Embryonic facial prominence (tissue), 1 donor: ENCODE results near the gene CDKAL1.
"Not testable (repeated sequence)": the region's sequence is repeated elsewhere in the genome, so short reads cannot be mapped to it uniquely, and the experiment has no call there.

Source experiments
- DNase-seq: peaks from one replicate; pipeline ENCODE4 v3.0.0-alpha.2; 2016; ENCODE audit errors: extremely low spot score

Gene CDKAL1

GRCh38 chr6:20708367-20709124 lies 174.3 kb downstream of the CDKAL1 start:
- DNase-seq: no peak

DNA sequence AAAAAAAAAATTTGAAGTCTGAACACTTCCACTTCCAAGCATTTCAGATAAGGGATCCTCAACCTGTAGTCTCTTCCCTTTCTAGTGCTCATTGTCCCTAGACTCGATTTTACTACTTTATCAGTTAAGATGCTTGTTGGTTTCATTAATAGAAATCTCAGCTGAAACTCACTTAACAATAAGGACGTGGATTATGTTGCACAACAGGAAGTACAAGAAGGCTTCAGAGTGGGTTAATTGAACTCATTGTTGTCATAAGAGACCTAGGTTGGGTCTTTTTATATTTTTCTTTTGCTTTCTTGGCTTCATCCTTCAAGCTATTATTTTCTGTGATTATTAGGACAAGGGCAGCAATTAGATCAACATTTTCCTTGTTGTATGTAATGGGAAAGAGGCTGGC lies 175.2 kb downstream of the CDKAL1 start:
- no peak for DNase-seq

- no peak for DNase-seq
These were observed 176.1 kb downstream of the CDKAL1 start for GRCh38 chr6:20710341-20710740.

DNA sequence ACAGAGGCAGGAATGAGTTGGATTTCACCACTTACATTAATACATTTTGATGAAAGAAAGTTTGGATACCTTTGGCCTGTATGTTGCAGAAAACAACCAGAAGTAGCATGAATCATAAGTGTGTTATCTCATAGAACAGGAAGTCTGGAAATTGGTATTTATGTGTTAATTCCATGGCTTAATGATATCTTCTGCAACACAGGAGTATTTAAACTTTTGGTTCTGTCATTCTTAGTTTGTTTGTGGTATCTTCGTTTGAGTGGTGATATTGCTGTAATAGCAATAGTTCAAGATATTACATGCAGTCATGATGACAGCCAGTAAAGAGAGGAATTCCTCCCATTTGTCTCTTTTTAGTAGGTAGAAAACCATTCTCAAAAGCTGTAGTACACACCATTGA lies 177.3 kb downstream of the CDKAL1 start:
- no peak for DNase-seq

DNA sequence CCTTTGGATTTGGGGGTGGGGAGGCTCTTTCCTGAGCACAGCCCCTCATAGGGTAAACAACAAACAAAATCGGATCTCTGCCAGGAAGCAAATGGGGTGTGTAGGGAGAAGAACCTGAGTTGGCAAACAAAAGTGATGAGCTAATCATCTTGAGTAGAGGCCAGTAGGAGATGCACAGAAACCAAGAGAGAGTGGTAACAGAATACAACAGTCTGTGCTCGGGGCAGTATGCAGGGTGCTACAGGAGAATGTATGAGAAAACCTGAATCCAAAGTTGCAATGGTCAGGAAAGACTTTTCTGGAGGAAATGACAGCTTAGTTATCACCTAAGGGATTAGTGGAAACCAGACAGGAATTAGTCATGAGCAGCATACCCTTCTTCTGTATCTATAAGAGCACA lies 177.8 kb downstream of the CDKAL1 start:
- no peak for DNase-seq

DNA sequence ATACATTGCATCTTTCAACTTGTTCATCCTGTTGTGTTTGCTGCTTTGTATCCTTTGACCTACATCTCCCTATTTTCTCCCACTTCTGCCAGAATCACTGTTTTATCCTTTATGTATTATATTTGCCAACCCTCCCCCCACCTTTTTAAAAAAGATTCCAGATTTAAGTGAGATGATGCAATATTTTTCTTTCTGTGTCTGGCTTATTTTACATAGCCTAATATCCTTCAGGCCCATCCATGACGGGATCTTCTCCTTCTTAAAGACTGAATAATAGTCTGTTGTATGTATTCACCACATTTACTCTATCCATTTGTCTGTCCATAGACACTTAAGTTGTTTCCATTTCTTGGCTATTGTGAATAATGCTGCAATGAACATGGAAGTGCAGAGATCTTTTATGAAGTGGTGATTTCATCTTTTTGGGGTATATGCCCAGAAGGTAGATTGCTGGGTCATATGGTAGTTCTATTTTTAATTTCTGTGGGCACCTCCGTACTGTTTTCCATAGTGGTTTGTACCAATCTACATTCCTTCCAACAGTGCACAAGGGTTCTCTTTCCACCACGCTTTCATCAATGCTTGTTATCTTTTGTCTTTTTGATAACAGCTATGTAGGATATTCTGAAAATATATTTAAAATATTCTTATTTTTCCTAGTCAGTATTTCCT lies 181.0 kb downstream of the CDKAL1 start:
- DNase-seq: no peak

DNA sequence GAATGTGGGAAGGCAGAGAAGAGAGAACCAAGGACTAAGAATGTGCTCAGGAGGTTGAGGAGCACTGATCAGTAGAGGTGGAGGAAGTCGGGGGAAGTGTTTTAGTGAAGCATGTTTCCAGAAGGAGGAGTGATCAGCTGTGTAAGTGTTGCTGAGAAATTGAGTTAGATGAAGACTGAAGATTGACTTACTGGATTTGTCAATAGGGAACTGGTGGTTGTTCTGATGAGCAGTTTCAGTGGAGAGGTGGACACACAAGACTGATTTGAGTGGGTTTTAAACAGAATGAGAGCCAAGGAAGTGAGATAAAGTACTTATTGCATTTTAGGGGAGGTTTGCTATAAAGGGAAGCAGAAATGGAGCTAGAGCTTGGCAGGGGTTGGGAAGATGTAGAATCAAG lies 182.6 kb downstream of the CDKAL1 start:
- no peak for DNase-seq

- DNase-seq: no peak
These were observed 183.5 kb downstream of the CDKAL1 start for GRCh38 chr6:20717743-20718142.

DNA sequence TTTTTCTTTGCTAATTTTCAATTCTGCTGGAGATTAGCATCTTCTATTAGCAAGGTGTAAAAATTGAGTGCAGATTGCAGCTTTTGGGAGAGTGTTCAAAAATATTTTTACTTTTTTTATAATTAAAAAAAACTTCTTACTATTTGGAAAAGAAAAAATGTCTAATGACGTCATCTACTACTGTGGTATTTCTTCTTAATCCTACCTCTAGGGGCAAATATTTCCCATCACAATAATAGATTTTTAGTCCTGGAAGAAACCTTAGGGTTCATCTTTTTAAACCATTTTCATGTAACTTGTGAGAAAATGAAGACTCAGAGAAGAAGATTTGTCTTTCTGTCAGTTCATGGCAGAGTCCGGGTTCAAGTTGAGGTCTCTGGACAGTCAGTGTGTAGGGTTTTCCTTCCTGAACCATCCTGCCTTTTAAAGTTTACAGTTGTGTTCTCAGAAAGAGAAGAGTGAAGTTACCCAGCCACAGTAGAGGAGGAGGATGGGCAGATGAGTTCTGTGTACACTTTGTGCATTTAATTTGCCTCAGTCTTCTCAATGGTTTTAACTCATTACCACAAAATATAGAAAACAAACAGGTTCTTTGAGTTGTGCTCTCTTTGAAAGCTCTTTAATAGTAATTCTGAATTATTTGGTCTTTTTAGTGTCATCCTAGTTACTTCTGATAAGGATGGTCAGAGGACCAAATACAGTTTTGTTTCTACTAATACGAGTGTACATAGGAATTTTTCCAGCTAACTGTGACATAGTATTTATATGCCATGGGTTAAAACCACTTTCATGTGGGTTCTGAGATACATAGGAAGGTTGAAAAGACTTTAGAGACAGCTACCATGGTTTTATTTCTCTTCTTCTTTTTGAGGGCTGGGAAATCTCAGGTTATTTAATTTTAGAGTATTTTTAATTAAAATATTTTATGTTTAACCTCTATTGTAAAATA lies 184.7 kb downstream of the CDKAL1 start:
- no peak for DNase-seq

- no peak for DNase-seq
These were observed 185.7 kb downstream of the CDKAL1 start for GRCh38 chr6:20719980-20720379.

DNA sequence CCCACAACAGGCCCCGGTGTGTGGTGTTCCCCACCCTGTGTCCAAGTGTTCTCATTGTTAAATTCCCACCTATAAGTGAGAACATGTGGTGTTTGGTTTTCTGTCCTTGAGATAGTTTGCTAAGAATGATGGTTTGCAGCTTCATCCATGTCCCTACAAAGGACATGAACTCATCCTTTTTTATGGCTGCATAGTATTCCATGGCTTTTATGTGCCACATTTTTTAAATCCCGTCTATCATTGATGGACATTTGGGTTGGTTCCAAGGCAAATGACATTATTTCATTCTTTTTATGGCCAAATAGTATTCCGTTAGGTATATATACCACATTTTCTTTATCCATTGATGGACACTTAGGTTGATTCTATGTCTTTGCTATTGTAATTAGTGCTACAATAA lies 186.9 kb downstream of the CDKAL1 start:
- not testable (repeated sequence) for DNase-seq

DNA sequence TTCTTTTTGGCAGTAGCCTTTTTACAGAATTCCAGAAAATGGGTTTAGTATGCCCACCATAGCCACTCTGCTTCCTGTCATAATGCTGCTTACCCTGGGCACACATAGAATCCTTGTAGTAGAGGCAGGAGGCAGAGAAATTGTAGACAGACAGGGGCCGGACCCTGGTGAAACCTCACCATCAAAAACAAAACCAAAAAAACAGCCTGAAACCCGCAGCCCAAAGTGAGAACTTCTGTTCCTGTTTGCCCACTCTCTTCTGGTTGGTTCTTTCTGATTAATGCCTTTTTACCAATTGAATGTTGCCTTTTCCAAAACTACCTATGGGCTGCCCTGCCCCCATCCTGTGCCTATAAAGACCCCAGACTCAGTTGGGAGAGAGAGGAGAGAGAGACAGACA lies 188.2 kb downstream of the CDKAL1 start:
- no peak for DNase-seq

DNA sequence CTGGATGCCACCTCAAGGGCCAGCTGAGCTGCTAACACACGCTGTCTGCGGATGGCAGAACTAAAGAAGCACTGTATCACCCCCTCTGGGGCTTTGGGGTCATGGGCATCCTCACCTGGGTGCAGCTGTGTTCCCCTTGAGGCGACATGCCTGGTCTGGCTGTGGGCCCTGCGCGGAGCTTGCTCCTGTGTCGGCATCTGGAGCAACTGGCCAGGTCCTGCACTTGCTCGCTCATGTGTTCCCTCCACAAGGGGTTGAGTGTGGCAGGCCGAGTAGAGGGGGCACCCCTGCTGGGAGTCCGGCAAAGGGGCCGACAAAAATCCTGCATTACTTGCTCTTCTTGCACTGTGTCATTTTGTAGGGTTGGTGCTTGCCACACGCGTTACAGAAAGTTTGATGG lies 189.0 kb downstream of the CDKAL1 start:
- no peak for DNase-seq

GRCh38 chr6:20724443-20725190 lies 190.4 kb downstream of the CDKAL1 start:
- no peak for DNase-seq

- not testable (repeated sequence) for DNase-seq
These were observed 191.0 kb downstream of the CDKAL1 start for GRCh38 chr6:20725235-20725634.

DNA sequence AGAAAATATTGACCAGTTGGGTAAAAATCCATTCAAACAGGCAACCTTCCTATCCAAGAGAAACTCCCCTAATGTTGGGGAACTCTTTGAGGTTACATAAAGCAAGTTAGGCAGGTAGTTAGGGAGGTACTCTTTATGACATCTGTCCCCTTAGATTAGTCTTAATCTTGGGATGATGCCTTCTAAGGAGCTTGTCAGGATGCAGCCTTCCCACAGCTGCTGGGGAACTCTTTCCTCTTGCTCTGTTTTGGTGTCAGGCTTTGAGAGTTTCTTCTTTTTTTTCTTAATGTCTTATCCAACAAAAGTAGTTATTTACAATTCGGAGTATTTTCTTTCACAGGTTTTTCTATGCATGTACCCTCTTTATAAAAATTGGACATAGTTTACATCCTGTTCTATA lies 194.8 kb downstream of the CDKAL1 start:
- DNase-seq: no peak

- DNase-seq: not testable (repeated sequence)
These were observed 198.1 kb downstream of the CDKAL1 start for GRCh38 chr6:20732362-20732761.

DNA sequence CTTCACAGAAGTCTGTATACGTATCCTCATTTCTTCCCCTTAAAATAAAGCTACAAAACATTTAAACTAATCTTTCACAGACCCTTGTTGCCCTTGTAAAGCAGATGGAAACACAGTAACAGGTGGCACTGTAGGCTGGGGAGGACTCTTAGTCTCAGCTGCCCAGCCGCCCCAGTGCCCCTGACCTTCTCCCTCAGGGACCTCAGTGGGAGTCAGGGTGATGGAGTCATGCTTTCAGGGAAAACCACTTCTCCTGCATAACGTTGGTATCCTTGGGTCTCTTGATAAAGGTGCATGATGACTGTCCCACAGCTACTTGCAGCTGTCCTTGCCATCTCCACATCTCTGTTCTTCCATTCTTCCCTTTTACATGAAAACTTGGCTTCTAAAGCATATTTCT lies 198.6 kb downstream of the CDKAL1 start:
- no peak for DNase-seq

GRCh38 chr6:20737912-20738311 lies 203.7 kb downstream of the CDKAL1 start:
- DNase-seq: no peak

GRCh38 chr6:20740088-20740487 lies 205.8 kb downstream of the CDKAL1 start:
- no peak for DNase-seq

DNA sequence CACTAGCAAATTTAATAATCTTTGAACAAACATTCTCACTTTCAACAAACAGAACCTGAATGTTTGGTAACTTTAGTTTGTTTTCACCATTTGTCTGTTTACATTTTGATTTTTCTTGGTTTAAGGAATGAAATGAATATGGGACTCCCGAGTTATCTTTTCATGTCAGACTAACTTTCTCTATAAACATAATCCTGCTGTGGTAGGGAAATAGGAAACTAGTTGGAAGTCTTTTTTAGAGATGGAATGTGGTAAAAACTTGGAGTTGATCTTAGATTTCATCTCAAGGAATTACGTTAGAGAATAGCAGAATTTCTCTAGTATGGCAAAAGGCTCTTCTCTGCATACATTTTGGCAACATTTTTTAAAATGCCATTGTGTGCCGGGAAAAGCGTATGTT lies 206.5 kb downstream of the CDKAL1 start:
- DNase-seq: no peak

DNA sequence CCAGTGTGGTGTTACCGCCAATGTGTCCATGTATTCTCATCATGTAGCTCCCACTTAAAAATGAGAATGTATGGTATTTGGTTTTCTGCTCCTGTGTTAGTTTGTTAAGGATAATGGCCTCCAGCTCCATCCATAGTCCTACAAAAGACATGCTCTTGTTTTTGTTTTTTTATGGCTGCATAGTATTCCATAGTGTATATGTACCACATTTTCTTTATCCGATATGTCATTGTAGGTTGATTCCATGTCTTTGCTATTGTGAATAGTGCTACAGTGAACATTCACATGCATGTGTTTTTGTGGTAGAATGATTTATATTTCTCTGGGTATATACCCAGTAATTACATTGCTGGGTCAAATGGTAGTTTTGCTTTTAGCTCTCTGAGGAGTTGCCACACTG lies 207.2 kb downstream of the CDKAL1 start:
- DNase-seq: no peak
